Stimulated activated CD4-positive, alpha-beta T cell treated with anti-CD3 and anti-CD28 coated beads, TNF-alpha, amount 100 ng/mL, for 48 hours (primary cell): Measurements from ENCODE around the gene CCM2.
"Not testable (repeated sequence)": the region's sequence is repeated elsewhere in the genome, so short reads cannot be mapped to it uniquely, and the experiment has no call there.

Source experiments
- DNase-seq, 3 donors: peaks; one replicate each; pipeline ENCODE4 v3.0.0-alpha.2; 2020; ENCODE audit warnings: low read depth in 3 of 3

CCM2 gene

DNA sequence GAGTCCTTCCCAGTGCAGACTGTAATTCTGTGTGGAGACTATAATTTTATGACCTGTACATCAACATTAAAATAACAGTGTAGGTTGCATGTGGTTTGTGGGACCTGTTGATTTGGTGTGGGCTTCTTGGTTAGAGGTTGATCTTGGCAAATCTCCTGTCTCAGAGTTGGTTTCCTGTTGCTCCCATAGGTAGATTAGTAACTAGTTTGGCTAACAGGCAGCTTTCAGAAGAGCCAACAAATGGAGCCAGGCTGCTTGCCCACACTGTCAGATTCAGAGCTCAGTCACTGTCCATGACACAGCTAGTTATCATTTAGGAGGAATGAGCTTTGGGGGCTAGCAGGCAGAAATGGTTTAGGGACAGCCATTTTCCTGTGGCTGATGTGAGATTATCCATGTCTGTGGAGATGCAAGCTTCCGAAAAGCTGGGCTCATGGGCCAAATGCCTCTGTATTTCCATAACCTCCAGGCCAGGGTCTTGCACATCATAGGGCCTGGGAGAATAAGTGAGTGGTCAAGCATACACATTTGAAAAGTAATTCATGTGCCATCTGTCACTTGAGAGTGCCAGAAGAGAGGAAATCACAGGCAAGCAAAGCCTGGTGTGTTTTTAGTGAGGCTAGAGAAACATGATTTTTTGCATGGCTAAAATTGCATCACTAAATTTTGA lies 33.4 kb downstream of the CCM2 start:
- DNase-seq: no peak

- DNase-seq: no peak
Observed at GRCh38 chr7:45033931-45034290, 33.9 kb downstream of the CCM2 start.

- DNase-seq: not testable (repeated sequence)
Observed at GRCh38 chr7:45034710-45035109, 34.7 kb downstream of the CCM2 start.

GRCh38 chr7:45035371-45035770 lies 35.4 kb downstream of the CCM2 start:
- DNase-seq: no peak

- no peak for DNase-seq
Observed at GRCh38 chr7:45035893-45036292, 35.9 kb downstream of the CCM2 start.

DNA sequence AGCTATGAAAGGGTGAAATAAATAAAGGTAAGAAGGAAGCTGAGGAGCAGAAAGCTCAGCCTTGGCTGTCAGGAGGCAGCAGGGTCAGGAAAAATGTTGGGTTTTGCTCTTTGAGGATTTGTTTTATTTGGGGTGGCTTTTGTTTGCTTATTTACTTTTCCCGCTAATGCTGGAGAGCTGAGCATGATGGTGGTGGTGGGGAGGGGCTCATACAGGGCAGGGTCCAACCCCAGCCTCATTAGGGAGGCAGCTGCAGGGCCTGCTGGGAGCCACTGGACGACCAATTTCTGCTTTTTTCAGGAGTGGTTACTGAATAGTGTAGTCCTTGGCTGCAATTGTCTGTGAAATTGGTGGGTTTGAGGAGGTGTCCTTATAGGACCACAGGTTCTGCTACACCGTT lies 36.3 kb downstream of the CCM2 start:
- no peak for DNase-seq

DNA sequence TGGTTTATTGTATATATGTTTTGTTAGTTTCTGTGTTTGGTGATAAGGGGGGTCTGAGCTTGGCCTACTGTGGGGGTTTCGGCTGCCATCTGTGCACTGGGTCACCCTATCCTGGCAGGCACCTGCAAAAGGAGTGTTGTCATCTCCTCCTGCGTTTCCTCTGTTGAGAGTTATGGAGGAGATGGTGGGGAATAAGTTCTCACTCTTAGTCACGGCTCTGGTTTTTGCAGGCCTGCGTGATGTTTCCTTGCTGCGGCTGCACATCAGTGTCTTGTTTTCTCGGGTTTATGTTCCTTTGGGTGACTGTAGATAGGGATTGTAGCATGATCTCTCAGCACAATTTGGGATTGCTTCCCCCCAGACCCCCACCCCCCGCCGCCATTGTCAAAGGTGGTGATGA lies 36.8 kb downstream of the CCM2 start:
- no peak for DNase-seq

DNA sequence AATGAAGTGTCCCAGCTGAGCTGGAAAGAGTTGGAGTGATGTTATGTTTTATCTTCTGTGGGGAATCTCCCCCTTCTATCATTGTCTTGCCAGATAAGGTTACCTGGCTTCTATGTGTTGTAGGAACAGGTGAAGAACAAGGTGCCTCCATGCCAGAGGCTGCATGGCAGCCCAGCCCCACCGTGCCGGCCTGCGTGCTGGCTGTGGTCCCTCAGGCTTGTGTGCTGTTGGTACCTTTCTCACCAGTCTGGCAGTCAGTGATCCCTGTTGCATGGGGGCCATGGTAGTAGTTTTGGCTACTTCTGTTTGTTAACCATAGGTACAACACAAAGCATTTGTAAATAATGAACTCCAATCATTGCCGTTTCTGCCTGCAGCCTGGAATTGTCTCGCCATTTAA lies 37.9 kb downstream of the CCM2 start:
- no peak for DNase-seq

- DNase-seq: no peak
Observed at GRCh38 chr7:45039106-45039505, 39.1 kb downstream of the CCM2 start.

GRCh38 chr7:45044338-45044737 lies 44.3 kb downstream of the CCM2 start:
- no peak for DNase-seq

DNA sequence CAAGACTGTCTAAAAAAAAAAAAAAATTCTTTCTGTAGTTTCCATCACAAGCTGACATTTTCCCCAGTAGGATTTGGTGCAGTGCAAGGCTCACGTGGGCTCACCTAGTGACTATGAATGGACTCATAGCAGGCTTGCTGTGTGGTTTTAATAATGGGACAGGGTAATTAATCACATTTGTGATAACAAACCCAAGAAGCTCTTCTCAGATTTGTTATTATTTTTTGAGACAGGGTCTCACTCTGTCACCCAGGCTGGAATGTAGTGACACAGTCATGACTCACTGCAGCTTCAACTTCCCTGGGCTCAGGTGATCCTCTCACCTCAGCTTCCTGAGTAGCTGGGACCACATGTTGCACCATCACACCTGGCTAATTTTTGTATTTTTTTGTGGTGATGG lies 48.7 kb downstream of the CCM2 start:
- DNase-seq: no peak

- DNase-seq: no peak
Observed at GRCh38 chr7:45050198-45050597, 50.2 kb downstream of the CCM2 start.

GRCh38 chr7:45052011-45052410 lies 52.0 kb downstream of the CCM2 start:
- DNase-seq: no peak

DNA sequence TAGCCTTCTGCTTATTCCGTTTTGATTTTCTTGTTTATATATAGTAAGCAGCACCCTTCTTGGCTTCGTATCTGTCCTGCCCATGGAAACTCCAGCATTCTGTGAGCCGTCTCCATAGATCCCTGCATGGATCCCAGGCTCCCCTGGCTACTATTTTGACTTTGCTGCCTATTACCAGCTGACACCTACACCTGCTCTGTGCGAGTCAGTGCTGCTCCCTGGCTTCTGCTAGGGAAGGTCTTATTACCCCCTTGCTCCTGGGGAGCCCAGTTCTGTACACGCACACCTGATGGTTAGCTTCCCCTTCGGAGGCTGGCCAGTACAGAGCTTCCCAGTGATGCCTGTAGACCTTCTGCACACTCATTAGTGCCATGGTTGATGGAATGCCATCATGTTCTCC lies 53.4 kb downstream of the CCM2 start:
- no peak for DNase-seq

DNA sequence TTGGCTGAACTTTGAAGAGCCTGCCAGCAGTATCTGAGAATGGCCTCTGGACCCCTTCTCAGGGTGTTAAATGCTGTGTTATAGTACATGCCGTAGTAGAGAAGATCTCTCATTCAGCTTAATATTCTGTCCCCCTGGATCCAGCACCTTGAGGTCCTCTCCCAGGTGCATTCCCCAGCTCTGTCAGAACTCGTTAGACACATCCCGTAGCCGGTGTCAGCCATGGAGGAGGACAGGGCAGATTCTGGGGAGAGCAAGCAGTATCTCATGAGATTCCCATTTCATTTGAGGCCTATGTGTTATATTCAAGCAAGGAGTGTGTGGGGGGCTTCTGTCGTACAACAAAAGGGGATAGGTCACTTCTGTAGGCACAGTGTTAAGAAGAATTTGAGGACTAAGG lies 53.9 kb downstream of the CCM2 start:
- DNase-seq: no peak

DNA sequence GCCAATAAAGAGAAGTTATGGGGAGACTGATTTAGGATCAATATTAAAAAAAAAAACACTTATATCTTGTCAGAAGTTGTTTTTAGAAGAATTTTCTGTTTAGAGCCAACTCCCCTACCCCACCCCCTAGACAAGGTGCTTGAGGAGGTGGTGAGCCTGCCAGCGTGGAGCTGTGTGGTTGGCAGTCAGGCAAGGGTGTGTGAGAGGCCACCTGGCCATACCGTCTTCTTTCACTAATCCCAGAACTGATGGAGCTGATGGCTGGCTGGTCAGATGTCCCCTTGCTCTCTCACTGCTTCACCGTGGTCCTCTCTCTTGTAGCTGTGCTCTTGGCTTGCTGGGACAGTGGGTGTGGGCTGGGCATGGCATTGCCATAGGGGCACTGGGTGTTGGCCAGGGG lies 54.4 kb downstream of the CCM2 start:
- DNase-seq: no peak

DNA sequence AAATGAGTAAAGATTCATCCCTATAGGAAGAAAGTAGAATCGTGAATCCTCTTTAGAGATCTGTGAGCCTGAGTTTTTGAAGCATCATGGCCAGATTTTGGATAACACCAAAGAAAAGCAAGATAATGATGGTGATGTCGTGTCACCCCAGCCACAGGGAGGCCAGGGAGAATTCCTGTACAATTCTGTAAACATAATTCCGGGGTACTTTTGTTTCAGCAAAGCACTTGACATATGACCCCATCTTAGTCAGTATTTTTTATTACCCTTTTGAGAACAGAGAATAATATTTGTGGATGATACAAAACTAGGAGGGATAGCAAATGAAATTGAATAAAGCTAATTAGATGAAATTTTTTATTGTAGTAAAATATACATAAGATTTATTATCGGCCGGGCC lies 55.0 kb downstream of the CCM2 start:
- DNase-seq: no peak

DNA sequence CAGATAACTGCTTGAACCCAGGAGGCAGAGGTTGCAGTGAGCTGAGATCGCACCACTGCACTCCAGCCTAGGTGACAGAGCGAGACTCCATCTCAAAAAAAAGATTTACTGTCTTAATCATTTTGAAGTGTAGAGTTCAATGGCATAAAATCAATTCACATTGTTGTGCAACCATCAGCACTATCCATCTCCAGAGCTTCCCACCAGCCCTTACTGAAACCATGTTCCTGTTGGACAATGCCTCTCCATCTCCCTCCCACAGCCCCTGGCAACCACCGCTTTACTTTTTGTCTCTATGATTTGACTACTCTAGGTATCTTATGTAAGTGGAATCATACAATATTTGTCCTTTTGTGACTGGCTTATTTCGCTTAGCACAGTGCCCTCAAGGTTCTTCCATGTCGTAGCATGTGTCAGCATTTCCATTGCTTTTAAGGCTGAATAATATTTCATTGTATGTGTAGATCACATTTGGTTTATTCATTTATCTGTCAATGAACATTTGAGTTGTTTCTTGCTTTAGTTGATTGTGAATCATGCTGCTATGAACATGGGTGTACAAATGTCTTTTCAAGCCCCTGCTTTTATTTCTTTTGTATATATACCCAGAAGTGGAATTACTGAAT lies 55.7 kb downstream of the CCM2 start:
- DNase-seq: no peak

DNA sequence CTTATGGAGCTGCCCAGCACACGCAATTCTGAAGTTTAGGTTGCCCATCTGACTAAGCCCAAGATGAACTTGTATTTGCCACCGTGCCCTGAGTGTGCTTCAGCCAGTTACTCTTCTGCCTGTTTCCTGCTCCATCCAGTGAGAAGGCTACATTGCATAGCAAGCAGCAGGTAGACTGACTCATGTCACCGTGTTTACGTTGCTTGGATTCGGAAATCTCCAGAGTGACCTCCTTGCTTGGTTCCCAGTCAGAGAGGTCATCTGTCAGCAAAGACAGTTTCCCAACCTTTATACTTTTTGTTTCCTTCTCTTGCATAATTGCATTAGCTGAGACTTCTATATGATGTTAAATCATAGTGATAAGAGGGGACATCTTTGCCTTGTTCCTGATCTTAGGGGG lies 57.9 kb downstream of the CCM2 start:
- no peak for DNase-seq

DNA sequence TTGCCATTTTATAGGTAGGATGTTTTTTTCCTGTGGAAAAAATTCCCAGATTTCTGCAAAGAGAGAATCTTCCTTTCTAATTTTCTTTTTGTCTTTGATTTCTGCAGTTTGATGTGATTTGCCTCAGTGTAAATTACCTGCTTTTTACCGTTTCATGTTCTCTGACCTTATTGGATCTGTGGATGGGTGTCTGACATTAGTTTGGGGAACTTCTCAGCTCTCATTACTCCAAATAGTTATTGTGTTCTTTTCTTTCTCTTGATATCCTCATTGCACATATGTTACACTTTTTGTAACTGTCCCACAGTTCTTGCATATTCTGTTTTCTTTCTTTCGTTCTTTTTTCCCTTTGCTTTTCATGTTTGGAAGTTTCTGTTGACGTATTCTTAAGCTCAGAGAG lies 60.3 kb downstream of the CCM2 start:
- DNase-seq: no peak

DNA sequence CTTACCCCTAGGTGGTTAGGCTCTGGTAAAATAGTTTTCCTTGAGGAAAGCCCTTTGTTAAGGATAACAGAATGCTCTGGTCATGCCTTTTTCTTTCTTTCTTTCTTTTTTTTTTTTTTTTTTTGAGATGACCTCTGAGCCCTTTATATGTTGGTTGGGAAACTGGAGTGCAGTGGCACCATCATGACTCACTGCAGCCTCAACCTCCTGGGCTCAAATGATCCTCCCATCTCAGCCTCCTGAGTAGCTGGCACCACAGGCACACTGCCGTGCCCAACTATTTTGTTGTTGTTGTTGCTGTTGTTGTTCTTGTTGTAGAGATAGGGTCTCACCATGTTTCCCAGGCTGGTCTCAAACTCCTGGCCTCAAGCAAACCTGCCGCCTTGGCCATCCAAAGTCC lies 61.4 kb downstream of the CCM2 start:
- DNase-seq: no peak

- no peak for DNase-seq
Observed at GRCh38 chr7:45061806-45062425, 61.9 kb downstream of the CCM2 start.

- no peak for DNase-seq
Observed at GRCh38 chr7:45064047-45064725, 64.2 kb downstream of the CCM2 start.
